ENCODE measurements around the gene NTF4. TPM values are rescaled to one million over a fixed set of nuclear protein-coding genes. Genes with fewer than 3 reads are reported as not detected.
"Not testable (repeated sequence)": the region's sequence is repeated elsewhere in the genome, so short reads cannot be mapped to it uniquely, and the experiment has no call there.

NTF4 gene
- polyA plus RNA-seq, 1 experiment = not detected

GRCh38 chr19:49022116-49022515 is 42.5 kb downstream of the NTF4 start:
- no peak for DNase-seq (ENCODE audit: low read depth)
- no peak for TF ChIP-seq CTCF (IDR thresholded peaks at IDR 0.05; ENCODE audit: insufficient read depth, low read depth, low read length)
- H3K36me3 ChIP-seq (ENCODE audit: control insufficient read depth, insufficient read depth, low read length) = no peaks in the 10 kb centered on the region
- no peak overlapping the region for H3K4me3 ChIP-seq (ENCODE audit: low read depth, low read length)
- no peaks in the 10 kb centered on the region for H3K27me3 ChIP-seq (ENCODE audit: control insufficient read depth, insufficient read depth, low read length)
- POLR2A ChIA-PET = no interaction called here
- CTCF ChIA-PET = interaction anchor here (0.6 to 6.1 kb wide), 2 partner anchors 23 to 197 kb away, joined by 3 to 34 read pairs; no protein-coding TSS in a partner anchor

- Histone ChIP-seq H3K4me3 (ENCODE audit: low read depth, low read length) (no peak overlapping the region), H3K27me3 (ENCODE audit: control insufficient read depth, insufficient read depth, low read length) (no peaks in the 10 kb centered on the region), H3K36me3 (ENCODE audit: control insufficient read depth, insufficient read depth, low read length) (no peaks in the 10 kb centered on the region)
- ChIA-PET CTCF (interaction anchor here (0.7 to 6.1 kb wide), 3 partner anchors 13 to 262 kb away, joined by 3 to 34 read pairs (median 11); no protein-coding TSS in a partner anchor), POLR2A (interaction anchor here (0.5 kb wide), 1 partner anchor 28 kb away, joined by 3 read pairs; the partner anchor contains the start of genes GYS1 and RUVBL2)
- DNase-seq (ENCODE audit: low read depth) = no peak
- no peak for TF ChIP-seq CTCF (IDR thresholded peaks at IDR 0.05; ENCODE audit: insufficient read depth, low read depth, low read length)
These were observed 43.4 kb downstream of the NTF4 start for GRCh38 chr19:49020931-49021895.

- ChIA-PET POLR2A (no interaction called here), CTCF (interaction anchor here (1.6 to 6.1 kb wide), 3 partner anchors 12 to 27 kb away, joined by 5 to 34 read pairs (median 11); partner anchors contain the start of genes GYS1 and RUVBL2)
- Histone ChIP-seq H3K36me3 (ENCODE audit: control insufficient read depth, insufficient read depth, low read length) (0 out of 2 replicates have a peak, but pooled peaks cover 2% of the 10 kb centered on the region), H3K4me3 (ENCODE audit: low read depth, low read length) (no peak overlapping the region), H3K27me3 (ENCODE audit: control insufficient read depth, insufficient read depth, low read length) (no peaks in the 10 kb centered on the region)
- no peak for DNase-seq (ENCODE audit: low read depth)
- TF ChIP-seq CTCF (IDR thresholded peaks at IDR 0.05; ENCODE audit: insufficient read depth, low read depth, low read length) = no peak
These were observed 44.3 kb downstream of the NTF4 start for GRCh38 chr19:49020342-49020741.

GRCh38 chr19:49019242-49019932 is 45.2 kb downstream of the NTF4 start:
- H3K27me3 ChIP-seq (ENCODE audit: control insufficient read depth, insufficient read depth, low read length) = no peaks in the 10 kb centered on the region
- H3K36me3 ChIP-seq (ENCODE audit: control insufficient read depth, insufficient read depth, low read length) = peaks cover 3% of the 10 kb centered on the region; the same call in 1 of the 2 replicates
- CTCF ChIA-PET = interaction anchor here (0.8 to 6.1 kb wide), 6 partner anchors 11 to 78 kb away, joined by 3 to 34 read pairs (median 4); partner anchors contain the start of genes GYS1 and RUVBL2
- POLR2A ChIA-PET = no interaction called here
- TF ChIP-seq CTCF (IDR thresholded peaks at IDR 0.05; ENCODE audit: insufficient read depth, low read depth, low read length) = peak; percentile 28; the same call in 1 of the 2 replicates
- peak overlapping the region; percentile 31 for H3K4me3 ChIP-seq (ENCODE audit: low read depth, low read length)
- DNase-seq (ENCODE audit: low read depth) = no peak

- H3K36me3 ChIP-seq (ENCODE audit: control insufficient read depth, insufficient read depth, low read length); POLR2A ChIA-PET; H3K27me3 ChIP-seq (ENCODE audit: control insufficient read depth, insufficient read depth, low read length); DNase-seq (ENCODE audit: low read depth): not testable (repeated sequence)
- H3K4me3 ChIP-seq (ENCODE audit: low read depth, low read length) = peak overlapping the region; percentile 45
- CTCF ChIA-PET = interaction anchor here (0.8 to 6.1 kb wide), 15 partner anchors 8 to 237 kb away, joined by 3 to 34 read pairs (median 3); partner anchors contain the start of genes GYS1 and RUVBL2
These were observed 46.0 kb downstream of the NTF4 start for GRCh38 chr19:49018388-49019241.

All from BJ (cell line).